Endothelial cell (in vitro differentiated cells): ENCODE measurements around the gene CTXND1. TPM values are rescaled to one million over a fixed set of nuclear protein-coding genes. Genes with fewer than 3 reads are reported as not detected.

Source experiments
- DNase-seq: peaks from one replicate; pipeline ENCODE4 v3.0.0; 2021; ENCODE audit warnings: low spot score
- H3K27ac Mint-ChIP-seq: one replicate; pipeline ENCODE4 v1.8.0; 2021; ENCODE audit warnings: mixed read lengths, inconsistent platforms; ENCODE audit not compliant: unreplicated experiment
- H3K27me3 Mint-ChIP-seq: one replicate; pipeline ENCODE4 v1.8.0; 2021; ENCODE audit warnings: mild to moderate bottlenecking, moderate library complexity, mixed read lengths, inconsistent platforms; ENCODE audit not compliant: unreplicated experiment
- H3K36me3 Mint-ChIP-seq: one replicate; pipeline ENCODE4 v1.8.0; 2021; ENCODE audit warnings: mild to moderate bottlenecking, low read depth, mixed read lengths, inconsistent platforms; ENCODE audit not compliant: unreplicated experiment
- H3K4me1 Mint-ChIP-seq: one replicate; pipeline ENCODE4 v1.8.0; 2021; ENCODE audit warnings: mild to moderate bottlenecking, mixed read lengths, inconsistent platforms; ENCODE audit not compliant: unreplicated experiment
- H3K4me3 Mint-ChIP-seq: one replicate; pipeline ENCODE4 v1.8.0; 2021; ENCODE audit warnings: mild to moderate bottlenecking, mixed read lengths, inconsistent platforms; ENCODE audit not compliant: unreplicated experiment
- H3K9me3 Mint-ChIP-seq: one replicate; pipeline ENCODE4 v1.8.0; 2021; ENCODE audit warnings: mixed read lengths, inconsistent platforms; ENCODE audit not compliant: unreplicated experiment
- CTCF ChIP-seq: fragments of 200-600 bp; sonication (generic); IDR thresholded peaks from one replicate; pipeline ENCODE4 v1.5.0; 2021; ENCODE audit warnings: antibody characterized with exemption; ENCODE audit not compliant: unreplicated experiment
- total RNA-seq: library from RNA; stranded (reverse); fragmentation: NEBNext Ultra II Directional; extraction: Animal tissue kit (Norgen Biotek cat#: 25700); gene quantifications from one replicate; pipeline ENCODE4 v1.2.1, GENCODE V29; 2021; ENCODE audit not compliant: unreplicated experiment

The CTXND1 gene
- total RNA-seq, 1 donor from 2014 or later, result 0.03 TPM

DNA sequence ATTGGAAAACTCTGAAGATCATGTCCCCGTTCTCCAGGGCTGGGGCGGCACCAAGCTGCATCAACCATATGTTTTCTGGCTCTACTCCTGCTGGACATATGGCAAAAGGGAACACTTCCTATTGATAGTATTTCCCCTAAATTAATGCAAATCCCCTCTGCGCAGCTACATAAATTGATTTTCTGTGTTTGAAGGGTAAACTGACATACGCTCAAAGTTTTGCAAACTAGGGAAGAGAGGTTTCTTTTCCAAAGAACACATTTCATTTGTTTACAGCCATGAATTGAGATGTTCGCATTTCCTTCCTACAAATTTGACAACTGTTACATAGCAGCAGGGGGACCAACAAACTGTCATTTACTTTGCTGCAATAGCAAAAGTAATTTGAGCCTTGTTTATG lies 35.9 kb downstream of the CTXND1 start:
- Mint-ChIP-seq H3K9me3 (no peaks in the 10 kb centered on the region), H3K27ac (no peak overlapping the region), H3K36me3 (no peaks in the 10 kb centered on the region), H3K4me3 (no peak overlapping the region), H3K27me3 (no peaks in the 10 kb centered on the region), H3K4me1 (no peaks in the 10 kb centered on the region)
- TF ChIP-seq CTCF, result no peak
- DNase-seq, result no peak

DNA sequence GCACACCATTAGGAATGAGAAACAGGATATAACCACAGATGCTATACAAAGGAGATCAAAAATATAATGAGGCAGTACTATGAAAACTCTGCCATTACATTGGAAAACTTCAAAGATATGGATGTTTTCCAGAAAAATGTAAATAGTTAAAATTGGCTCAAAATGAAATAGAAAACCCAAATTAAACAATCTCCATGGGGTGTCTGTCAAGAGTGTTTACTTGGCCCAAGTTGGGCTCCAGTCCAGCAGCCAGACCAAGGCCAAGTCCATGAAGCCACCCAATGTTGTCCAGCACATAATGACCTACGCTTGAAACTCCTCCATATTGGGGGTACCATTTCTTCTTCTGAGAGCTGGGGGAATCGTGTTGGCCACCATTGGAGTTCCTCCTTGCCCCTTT lies 37.1 kb downstream of the CTXND1 start:
- no peak for TF ChIP-seq CTCF
- H3K4me3 Mint-ChIP-seq, result no peak overlapping the region
- H3K4me1 Mint-ChIP-seq, result no peaks in the 10 kb centered on the region
- no peaks in the 10 kb centered on the region for H3K9me3 Mint-ChIP-seq
- H3K36me3 Mint-ChIP-seq, result no peaks in the 10 kb centered on the region
- no peak for DNase-seq
- no peaks in the 10 kb centered on the region for H3K27me3 Mint-ChIP-seq
- H3K27ac Mint-ChIP-seq, result no peak overlapping the region

DNA sequence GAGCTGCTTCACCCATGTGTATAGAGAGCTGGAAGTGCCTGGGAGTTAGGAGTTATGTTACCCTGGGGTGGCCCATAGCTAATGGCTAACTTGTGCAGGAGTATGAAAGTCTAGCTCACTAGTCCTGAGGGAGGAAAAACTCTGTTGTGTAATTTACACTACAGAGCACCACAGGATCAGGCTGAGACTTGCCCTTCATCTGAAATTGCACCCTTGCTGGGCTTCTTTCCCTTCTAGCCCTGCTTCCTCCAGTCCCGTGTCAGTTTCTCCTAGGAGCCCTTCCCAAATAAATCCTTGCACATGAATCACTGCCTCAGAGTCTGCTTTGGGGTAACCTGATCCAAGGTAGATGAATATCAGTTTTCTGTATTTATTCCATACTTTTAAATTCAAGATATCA lies 40.0 kb downstream of the CTXND1 start:
- Mint-ChIP-seq H3K4me1 (no peaks in the 10 kb centered on the region), H3K27ac (no peak overlapping the region), H3K4me3 (no peak overlapping the region), H3K36me3 (no peaks in the 10 kb centered on the region), H3K27me3 (no peaks in the 10 kb centered on the region), H3K9me3 (no peaks in the 10 kb centered on the region)
- no peak for DNase-seq
- no peak for TF ChIP-seq CTCF

DNA sequence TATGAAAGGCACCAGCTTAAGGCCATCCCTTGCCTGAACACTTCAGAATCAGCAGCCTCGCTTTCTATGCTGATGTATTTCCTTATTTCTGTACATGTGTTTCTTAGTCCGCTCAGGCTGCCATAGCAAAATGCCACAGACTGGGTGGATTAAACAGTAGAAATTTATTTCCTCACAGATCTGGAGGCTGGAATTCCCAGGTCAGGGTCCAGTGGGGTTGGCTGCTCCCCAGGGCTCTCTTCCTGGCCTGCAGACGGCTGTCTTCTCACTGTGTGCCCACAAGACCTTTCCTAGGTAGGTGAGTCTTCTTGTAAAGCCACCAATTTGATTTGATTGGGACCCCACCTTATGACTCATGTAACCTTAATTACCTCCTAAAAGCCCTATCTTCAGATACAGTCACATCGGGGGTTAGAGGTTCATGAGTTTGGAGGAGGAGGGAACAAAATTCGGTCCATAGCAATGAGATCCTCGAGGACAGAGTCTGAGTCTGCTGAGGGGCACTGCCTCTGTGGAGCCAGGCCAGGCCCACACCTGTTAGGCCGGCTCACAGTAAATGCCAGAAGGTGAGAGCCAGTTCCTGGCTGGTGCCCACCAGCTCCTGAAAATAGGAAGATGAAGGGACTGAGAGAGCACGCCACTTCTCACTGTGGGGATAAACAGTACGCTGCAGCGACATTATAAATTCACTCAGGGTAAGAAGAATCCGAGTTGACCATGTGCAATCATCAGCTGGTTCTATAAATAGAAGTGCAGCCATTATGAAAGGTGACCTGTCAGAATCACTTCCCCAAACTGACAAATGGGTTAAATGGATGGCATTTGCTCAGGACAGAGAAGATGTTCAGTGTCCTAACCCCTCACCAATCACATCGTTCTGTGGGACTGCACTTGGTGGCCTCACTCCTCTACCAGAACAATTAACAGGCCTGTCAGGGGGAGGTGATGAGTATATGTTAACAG lies 41.1 kb downstream of the CTXND1 start:
- Mint-ChIP-seq H3K27me3 (no peaks in the 10 kb centered on the region), H3K36me3 (no peaks in the 10 kb centered on the region), H3K9me3 (no peaks in the 10 kb centered on the region), H3K27ac (no peak overlapping the region), H3K4me1 (no peaks in the 10 kb centered on the region), H3K4me3 (no peak overlapping the region)
- no peak for TF ChIP-seq CTCF
- no peak for DNase-seq
